AG09319 (cell line): ENCODE results near the gene DPF3.
A peak's percentile ranks its signal among the peaks of the same experiment; 100 is the strongest.
"Not testable (repeated sequence)": the region's sequence is repeated elsewhere in the genome, so short reads cannot be mapped to it uniquely, and the experiment has no call there.

ENCODE experiments used
- DNase-seq: peaks from one replicate; pipeline ENCODE4 v3.0.0-alpha.2; 2010; ENCODE audit warnings: low read depth; ENCODE audit errors: extremely low read depth
- TF ChIP-seq, protein P1 (sequence below): IDR thresholded peaks from 2 replicates; pipeline ENCODE4 v1.5.1; 2011; ENCODE audit warnings: low read depth, mild to moderate bottlenecking, inconsistent platforms, low read length, moderate library complexity

Gene DPF3

DNA sequence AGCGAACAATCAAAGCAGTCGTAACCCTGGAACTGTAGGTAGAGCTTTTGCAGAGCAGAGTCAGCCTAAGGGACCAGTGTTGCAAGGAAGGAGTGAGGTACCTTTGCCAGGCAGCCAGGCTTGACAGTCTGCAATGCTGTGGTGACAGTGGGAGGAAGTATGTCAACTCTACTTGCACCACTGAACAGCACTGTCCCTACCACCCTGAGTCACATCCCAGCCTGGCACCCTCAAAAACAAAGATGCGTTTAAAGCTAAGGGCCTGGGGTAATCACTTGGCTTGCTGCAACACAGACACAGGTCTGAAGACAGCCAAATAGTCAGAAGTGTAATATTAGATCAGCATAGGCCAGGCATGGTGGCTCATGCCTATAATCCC, 141.9 kb downstream of the DPF3 start:
- TF ChIP-seq, protein P1, sequence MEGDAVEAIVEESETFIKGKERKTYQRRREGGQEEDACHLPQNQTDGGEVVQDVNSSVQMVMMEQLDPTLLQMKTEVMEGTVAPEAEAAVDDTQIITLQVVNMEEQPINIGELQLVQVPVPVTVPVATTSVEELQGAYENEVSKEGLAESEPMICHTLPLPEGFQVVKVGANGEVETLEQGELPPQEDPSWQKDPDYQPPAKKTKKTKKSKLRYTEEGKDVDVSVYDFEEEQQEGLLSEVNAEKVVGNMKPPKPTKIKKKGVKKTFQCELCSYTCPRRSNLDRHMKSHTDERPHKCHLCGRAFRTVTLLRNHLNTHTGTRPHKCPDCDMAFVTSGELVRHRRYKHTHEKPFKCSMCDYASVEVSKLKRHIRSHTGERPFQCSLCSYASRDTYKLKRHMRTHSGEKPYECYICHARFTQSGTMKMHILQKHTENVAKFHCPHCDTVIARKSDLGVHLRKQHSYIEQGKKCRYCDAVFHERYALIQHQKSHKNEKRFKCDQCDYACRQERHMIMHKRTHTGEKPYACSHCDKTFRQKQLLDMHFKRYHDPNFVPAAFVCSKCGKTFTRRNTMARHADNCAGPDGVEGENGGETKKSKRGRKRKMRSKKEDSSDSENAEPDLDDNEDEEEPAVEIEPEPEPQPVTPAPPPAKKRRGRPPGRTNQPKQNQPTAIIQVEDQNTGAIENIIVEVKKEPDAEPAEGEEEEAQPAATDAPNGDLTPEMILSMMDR: no peak
- DNase-seq: no peak

- TF ChIP-seq, protein P1: no peak
- peak; percentile 12 for DNase-seq
Observed at GRCh38 chr14:72751276-72752033, 142.4 kb downstream of the DPF3 start.

DNA sequence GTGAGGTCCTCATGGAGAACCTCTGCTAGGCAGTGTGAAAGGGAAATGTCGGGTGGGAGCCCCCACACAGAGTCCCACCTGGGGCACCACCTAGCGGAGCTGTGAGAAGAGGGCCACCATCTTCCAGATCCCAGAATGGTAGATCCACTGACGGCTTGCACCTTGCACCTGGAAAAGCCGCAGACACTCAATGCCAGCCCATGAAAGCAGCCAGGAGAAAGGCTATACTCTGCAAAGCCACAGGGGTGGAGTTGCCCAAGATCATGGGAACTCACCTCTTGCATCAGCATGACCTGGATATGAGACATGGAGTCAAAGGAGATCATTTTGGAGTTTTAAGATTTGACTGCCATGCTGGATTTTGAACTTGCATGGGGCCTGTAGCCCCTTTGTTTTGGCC, 145.0 kb downstream of the DPF3 start:
- DNase-seq: not testable (repeated sequence)

GRCh38 chr14:72747652-72748051, 146.2 kb downstream of the DPF3 start:
- no peak for DNase-seq
- TF ChIP-seq, protein P1: no peak

GRCh38 chr14:72745991-72746980, 147.6 kb downstream of the DPF3 start:
- DNase-seq: peak; percentile 69
- TF ChIP-seq, protein P1: peak; percentile 45

GRCh38 chr14:72745546-72745945, 148.4 kb downstream of the DPF3 start:
- peak; percentile 41 for DNase-seq
- TF ChIP-seq, protein P1: no peak

- DNase-seq: no peak
- TF ChIP-seq, protein P1: no peak
Observed at GRCh38 chr14:72744416-72745120, 149.3 kb downstream of the DPF3 start.
